ENCODE measurements around the gene TEAD2. TPM values are rescaled to one million over a fixed set of nuclear protein-coding genes. Genes with fewer than 3 reads are reported as not detected.

Gene TEAD2
- total RNA-seq (2021) (104 to 106 TPM (median 104 TPM) in 3 replicates), Bru-seq, nascent RNA (percentile 67 among the genes with signal in this experiment)
- long read RNA-seq, experiment 1, transcript TEAD2-201 (12 exons, 2,164 nt), result major isoform, 39 of 238 reads
- long read RNA-seq, experiment 1, partial matches to known transcripts, result 60 of 238 reads
- long read RNA-seq, experiment 1, other reads (novel, unspliced or antisense), result 130 of 238 reads
- long read RNA-seq, experiment 2, transcript TEAD2-201 (12 exons, 2,164 nt), result minor isoform, 5 of 130 reads
- long read RNA-seq, experiment 2, transcript TEAD2-202 (11 exons, 2,440 nt), result major isoform, 13 of 130 reads
- long read RNA-seq, experiment 2, partial matches to known transcripts, result 65 of 130 reads
- long read RNA-seq, experiment 2, other reads (novel, unspliced or antisense), result 47 of 130 reads
- long read RNA-seq, experiment 3, partial matches to known transcripts, result 7 of 45 reads
- long read RNA-seq, experiment 3, other reads (novel, unspliced or antisense), result 32 of 45 reads

DNA sequence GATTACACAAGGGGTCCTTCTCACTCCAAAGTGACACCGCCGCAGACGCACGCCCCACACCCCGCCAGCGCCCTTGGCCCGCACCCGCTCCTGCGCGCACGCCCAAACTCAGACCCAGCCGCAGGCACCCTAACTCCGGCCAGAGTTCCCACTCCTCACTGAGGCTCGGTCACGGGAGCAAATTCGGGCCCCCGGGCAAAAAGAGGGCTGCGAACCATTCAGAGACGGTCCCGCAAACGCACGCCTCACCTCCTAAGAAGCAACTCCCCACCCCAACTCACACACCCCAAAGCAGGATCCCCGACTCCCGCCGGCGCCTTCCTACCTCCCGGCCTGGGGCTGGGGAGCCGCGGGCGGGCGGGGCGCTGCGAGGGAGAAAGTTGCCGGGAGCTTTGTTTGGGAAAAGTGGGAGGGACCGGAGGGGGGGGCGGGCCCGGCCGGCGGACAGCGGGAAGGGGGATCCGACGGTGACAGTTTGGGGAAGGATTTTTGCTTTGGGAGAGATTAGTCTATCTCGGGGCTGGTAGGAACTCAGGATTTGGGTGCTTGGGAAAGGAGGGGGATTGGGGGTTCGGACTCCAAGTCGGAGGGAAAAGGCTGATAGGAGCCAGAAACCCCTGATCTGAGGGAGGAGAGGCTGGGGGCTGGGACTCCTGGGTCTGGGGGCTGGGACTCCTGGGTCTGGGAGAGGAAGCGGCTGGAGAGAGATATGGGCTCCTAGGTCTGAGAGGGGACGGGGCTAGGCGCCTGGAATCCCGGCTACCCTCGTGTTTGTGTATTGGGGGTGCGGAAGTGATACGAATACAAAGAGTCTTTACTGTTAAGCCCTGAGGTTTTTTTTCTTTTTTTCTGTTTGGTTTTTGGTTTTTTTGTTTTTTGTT lies at the start of gene TEAD2:
TEAD2 (minus strand) TSS at position 369 of the 881 bp plus-strand sequence. CDS start 2,341 bp downstream, outside the sequence.
- peak within 1 kb of the TSS; percentile 82 for H3K27ac Mint-ChIP-seq
- no peak within 1 kb of the TSS for H3K4me3 Mint-ChIP-seq
- ChIA-PET CTCF (interaction anchor here (0.6 to 2.9 kb wide), 41 partner anchors 10 to 404 kb away, joined by 3 to 17 read pairs (median 4); partner anchors contain the start of genes ALDH16A1, GYS1, PIH1D1 and RUVBL2), POLR2A (interaction anchor here (0.5 to 1.9 kb wide), 9 partner anchors 17 to 89 kb away, joined by 3 to 12 read pairs (median 3); partner anchors contain the start of genes GFY and PIH1D1)
- no peak for ATAC-seq
- no peaks in the 10 kb centered on the region for H3K9me3 Mint-ChIP-seq
- peaks cover 5% of the 10 kb centered on the region for H3K27me3 Mint-ChIP-seq (ENCODE audit: low read depth)
- DNase-seq (ENCODE audit: low spot score), result peak; percentile 84
- TF ChIP-seq ZNF219 (CRISPR knock-in tag; IDR thresholded peaks at IDR 0.05; ENCODE audit: borderline replicate concordance) (no peak), SP1 (CRISPR knock-in tag; conservative IDR thresholded peaks at IDR 0.05) (peak; percentile 55), NR1H2 (CRISPR knock-in tag; IDR thresholded peaks at IDR 0.05) (no peak), ZNF263 (CRISPR knock-in tag; IDR thresholded peaks at IDR 0.05; ENCODE audit: low read depth) (no peak), OVOL2 (CRISPR knock-in tag; IDR thresholded peaks at IDR 0.05; ENCODE audit: borderline replicate concordance) (no peak), KAT7 (CRISPR knock-in tag; IDR thresholded peaks at IDR 0.05; ENCODE audit: borderline replicate concordance) (0 out of 2 replicates have a peak, but pooled peaks have one; percentile 16), TEAD1 (CRISPR knock-in tag; IDR thresholded peaks at IDR 0.05) (peak; percentile 64; the same call in 1 of the 2 replicates)
- TF ChIP-seq, protein P1, sequence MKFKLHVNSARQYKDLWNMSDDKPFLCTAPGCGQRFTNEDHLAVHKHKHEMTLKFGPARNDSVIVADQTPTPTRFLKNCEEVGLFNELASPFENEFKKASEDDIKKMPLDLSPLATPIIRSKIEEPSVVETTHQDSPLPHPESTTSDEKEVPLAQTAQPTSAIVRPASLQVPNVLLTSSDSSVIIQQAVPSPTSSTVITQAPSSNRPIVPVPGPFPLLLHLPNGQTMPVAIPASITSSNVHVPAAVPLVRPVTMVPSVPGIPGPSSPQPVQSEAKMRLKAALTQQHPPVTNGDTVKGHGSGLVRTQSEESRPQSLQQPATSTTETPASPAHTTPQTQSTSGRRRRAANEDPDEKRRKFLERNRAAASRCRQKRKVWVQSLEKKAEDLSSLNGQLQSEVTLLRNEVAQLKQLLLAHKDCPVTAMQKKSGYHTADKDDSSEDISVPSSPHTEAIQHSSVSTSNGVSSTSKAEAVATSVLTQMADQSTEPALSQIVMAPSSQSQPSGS (CRISPR knock-in tag; IDR thresholded peaks at IDR 0.05; ENCODE audit: borderline replicate concordance, low read depth), result no peak
- TF ChIP-seq, protein P2, sequence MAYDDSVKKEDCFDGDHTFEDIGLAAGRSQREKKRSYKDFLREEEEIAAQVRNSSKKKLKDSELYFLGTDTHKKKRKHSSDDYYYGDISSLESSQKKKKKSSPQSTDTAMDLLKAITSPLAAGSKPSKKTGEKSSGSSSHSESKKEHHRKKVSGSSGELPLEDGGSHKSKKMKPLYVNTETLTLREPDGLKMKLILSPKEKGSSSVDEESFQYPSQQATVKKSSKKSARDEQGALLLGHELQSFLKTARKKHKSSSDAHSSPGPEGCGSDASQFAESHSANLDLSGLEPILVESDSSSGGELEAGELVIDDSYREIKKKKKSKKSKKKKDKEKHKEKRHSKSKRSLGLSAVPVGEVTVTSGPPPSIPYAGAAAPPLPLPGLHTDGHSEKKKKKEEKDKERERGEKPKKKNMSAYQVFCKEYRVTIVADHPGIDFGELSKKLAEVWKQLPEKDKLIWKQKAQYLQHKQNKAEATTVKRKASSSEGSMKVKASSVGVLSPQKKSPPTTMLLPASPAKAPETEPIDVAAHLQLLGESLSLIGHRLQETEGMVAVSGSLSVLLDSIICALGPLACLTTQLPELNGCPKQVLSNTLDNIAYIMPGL (CRISPR knock-in tag; IDR thresholded peaks at IDR 0.05), result 0 out of 2 replicates have a peak, but pooled peaks have one; percentile 19
- TF ChIP-seq, protein P3, sequence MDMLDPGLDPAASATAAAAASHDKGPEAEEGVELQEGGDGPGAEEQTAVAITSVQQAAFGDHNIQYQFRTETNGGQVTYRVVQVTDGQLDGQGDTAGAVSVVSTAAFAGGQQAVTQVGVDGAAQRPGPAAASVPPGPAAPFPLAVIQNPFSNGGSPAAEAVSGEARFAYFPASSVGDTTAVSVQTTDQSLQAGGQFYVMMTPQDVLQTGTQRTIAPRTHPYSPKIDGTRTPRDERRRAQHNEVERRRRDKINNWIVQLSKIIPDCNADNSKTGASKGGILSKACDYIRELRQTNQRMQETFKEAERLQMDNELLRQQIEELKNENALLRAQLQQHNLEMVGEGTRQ (CRISPR knock-in tag; IDR thresholded peaks at IDR 0.05), result no peak
- TF ChIP-seq, protein P4, sequence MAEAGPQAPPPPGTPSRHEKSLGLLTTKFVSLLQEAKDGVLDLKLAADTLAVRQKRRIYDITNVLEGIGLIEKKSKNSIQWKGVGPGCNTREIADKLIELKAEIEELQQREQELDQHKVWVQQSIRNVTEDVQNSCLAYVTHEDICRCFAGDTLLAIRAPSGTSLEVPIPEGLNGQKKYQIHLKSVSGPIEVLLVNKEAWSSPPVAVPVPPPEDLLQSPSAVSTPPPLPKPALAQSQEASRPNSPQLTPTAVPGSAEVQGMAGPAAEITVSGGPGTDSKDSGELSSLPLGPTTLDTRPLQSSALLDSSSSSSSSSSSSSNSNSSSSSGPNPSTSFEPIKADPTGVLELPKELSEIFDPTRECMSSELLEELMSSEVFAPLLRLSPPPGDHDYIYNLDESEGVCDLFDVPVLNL (CRISPR knock-in tag; IDR thresholded peaks at IDR 0.05; ENCODE audit: borderline replicate concordance, low read depth), result no peak
- peaks cover 19% of the 10 kb centered on the region for H3K36me3 Mint-ChIP-seq
- H3K4me1 Mint-ChIP-seq, result peaks cover 10% of the 10 kb centered on the region

DNA sequence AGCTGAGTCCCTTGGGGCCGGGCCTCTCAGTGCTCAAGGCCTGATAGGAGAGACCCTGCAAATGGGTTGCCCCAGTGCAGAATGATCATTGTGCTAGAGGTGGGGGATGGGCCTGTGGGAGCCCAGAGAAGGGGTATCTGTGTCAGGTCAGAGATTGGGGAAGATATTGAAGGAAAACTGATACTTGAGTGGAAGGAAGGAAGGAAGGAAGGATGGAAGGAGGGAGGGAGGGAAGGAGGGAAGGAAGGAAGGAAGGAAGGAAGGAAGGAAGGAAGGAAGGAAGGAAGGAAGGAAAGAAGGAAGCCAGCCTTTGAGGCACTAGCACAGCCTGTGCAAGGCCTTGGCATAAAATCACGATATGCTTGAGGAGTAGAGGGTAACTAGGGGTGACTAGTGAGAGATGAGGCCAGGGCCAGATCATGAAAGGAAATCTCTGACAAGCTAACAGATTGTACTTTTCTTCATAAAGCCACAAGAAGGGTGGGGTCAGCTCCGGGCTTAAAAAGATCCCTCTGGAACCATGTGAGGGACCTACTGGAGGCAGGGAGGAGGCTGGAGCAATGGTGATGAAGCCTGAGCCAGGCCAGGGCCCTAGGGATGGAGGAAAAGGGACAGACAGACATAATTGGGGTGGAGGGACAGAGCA lies 49.6 kb upstream of the TEAD2 start:
- H3K27me3 Mint-ChIP-seq (ENCODE audit: low read depth), result peaks cover 15% of the 10 kb centered on the region; the same call in 1 of the 2 replicates
- H3K4me1 Mint-ChIP-seq, result peaks cover 33% of the 10 kb centered on the region
- H3K27ac Mint-ChIP-seq, result no peak overlapping the region
- H3K9me3 Mint-ChIP-seq, result no peaks in the 10 kb centered on the region
- H3K4me3 Mint-ChIP-seq, result no peak overlapping the region
- no peak for DNase-seq (ENCODE audit: low spot score)
- POLR2A ChIA-PET, result interaction anchor here (0.5 kb wide), 1 partner anchor 658 kb away, joined by 3 read pairs; no protein-coding TSS in a partner anchor
- CTCF ChIA-PET, result interaction anchor here (1.1 to 2.0 kb wide), 4 partner anchors 10 to 49 kb away, joined by 4 to 10 read pairs (median 5); partner anchors contain the start of genes GFY and TEAD2
- no peak for ATAC-seq
- H3K36me3 Mint-ChIP-seq, result no peaks in the 10 kb centered on the region
- TF ChIP-seq GABPB1 (CRISPR knock-in tag; IDR thresholded peaks at IDR 0.05) (no peak), ZNF423 (CRISPR knock-in tag; IDR thresholded peaks at IDR 0.05) (no peak), RELA (CRISPR knock-in tag; IDR thresholded peaks at IDR 0.05; ENCODE audit: borderline replicate concordance) (no peak)
- TF ChIP-seq, protein P5, sequence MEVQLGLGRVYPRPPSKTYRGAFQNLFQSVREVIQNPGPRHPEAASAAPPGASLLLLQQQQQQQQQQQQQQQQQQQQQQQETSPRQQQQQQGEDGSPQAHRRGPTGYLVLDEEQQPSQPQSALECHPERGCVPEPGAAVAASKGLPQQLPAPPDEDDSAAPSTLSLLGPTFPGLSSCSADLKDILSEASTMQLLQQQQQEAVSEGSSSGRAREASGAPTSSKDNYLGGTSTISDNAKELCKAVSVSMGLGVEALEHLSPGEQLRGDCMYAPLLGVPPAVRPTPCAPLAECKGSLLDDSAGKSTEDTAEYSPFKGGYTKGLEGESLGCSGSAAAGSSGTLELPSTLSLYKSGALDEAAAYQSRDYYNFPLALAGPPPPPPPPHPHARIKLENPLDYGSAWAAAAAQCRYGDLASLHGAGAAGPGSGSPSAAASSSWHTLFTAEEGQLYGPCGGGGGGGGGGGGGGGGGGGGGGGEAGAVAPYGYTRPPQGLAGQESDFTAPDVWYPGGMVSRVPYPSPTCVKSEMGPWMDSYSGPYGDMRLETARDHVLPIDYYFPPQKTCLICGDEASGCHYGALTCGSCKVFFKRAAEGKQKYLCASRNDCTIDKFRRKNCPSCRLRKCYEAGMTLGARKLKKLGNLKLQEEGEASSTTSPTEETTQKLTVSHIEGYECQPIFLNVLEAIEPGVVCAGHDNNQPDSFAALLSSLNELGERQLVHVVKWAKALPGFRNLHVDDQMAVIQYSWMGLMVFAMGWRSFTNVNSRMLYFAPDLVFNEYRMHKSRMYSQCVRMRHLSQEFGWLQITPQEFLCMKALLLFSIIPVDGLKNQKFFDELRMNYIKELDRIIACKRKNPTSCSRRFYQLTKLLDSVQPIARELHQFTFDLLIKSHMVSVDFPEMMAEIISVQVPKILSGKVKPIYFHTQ (CRISPR knock-in tag; IDR thresholded peaks at IDR 0.05), result no peak
- TF ChIP-seq, protein P6, sequence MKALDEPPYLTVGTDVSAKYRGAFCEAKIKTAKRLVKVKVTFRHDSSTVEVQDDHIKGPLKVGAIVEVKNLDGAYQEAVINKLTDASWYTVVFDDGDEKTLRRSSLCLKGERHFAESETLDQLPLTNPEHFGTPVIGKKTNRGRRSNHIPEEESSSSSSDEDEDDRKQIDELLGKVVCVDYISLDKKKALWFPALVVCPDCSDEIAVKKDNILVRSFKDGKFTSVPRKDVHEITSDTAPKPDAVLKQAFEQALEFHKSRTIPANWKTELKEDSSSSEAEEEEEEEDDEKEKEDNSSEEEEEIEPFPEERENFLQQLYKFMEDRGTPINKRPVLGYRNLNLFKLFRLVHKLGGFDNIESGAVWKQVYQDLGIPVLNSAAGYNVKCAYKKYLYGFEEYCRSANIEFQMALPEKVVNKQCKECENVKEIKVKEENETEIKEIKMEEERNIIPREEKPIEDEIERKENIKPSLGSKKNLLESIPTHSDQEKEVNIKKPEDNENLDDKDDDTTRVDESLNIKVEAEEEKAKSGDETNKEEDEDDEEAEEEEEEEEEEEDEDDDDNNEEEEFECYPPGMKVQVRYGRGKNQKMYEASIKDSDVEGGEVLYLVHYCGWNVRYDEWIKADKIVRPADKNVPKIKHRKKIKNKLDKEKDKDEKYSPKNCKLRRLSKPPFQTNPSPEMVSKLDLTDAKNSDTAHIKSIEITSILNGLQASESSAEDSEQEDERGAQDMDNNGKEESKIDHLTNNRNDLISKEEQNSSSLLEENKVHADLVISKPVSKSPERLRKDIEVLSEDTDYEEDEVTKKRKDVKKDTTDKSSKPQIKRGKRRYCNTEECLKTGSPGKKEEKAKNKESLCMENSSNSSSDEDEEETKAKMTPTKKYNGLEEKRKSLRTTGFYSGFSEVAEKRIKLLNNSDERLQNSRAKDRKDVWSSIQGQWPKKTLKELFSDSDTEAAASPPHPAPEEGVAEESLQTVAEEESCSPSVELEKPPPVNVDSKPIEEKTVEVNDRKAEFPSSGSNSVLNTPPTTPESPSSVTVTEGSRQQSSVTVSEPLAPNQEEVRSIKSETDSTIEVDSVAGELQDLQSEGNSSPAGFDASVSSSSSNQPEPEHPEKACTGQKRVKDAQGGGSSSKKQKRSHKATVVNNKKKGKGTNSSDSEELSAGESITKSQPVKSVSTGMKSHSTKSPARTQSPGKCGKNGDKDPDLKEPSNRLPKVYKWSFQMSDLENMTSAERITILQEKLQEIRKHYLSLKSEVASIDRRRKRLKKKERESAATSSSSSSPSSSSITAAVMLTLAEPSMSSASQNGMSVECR (CRISPR knock-in tag; IDR thresholded peaks at IDR 0.05; ENCODE audit: borderline replicate concordance), result no peak

Measured in WTC11 (cell line).